ENCODE data around the gene HS2ST1.

- TF ChIP-seq POLR2AphosphoS5 (IDR thresholded peaks at IDR 0.05; ENCODE audit: low read depth), result no peak
- no peak for TF ChIP-seq EZH2 (IDR thresholded peaks at IDR 0.05; ENCODE audit: low read depth, unreplicated experiment)
- TF ChIP-seq CTCF (conservative IDR thresholded peaks at IDR 0.05; ENCODE audit: low read depth in 2 of 2), result no peak
- no peak for TF ChIP-seq REST (IDR thresholded peaks at IDR 0.05; ENCODE audit: unreplicated experiment)
- no peak for TF ChIP-seq EZH2phosphoT487 (IDR thresholded peaks at IDR 0.05; ENCODE audit: unreplicated experiment)
- no peak for TF ChIP-seq JUNB (IDR thresholded peaks at IDR 0.05; ENCODE audit: unreplicated experiment)
- no peak for TF ChIP-seq NANOG (IDR thresholded peaks at IDR 0.05; ENCODE audit: borderline replicate concordance)
Observed at GRCh38 chr1:87134061-87134460, 219.6 kb downstream of the HS2ST1 start.
